ENCODE results near the gene REN. TPM values are rescaled to one million over a fixed set of nuclear protein-coding genes. Genes with fewer than 3 reads are reported as not detected.

REN gene
- total RNA-seq, 2 experiments from 2014 or later: not detected

Other genes starting within 250 kb of the REN start
- 1 to 10 TPM; 1.0 to 1.9 TPM for gene SOX13, start 93.2 kb downstream of the REN start, total RNA-seq
- not detected for gene ETNK2, start 14.3 kb downstream of the REN start, total RNA-seq
- not detected for gene KISS1, start 30.2 kb upstream of the REN start, total RNA-seq
- not detected for gene GOLT1A, start 47.7 kb upstream of the REN start, total RNA-seq
- under 1 TPM; 0.02 to 0.29 TPM for gene PLEKHA6, start 193.6 kb upstream of the REN start, total RNA-seq
- gene PPP1R15B, start 245.5 kb upstream of the REN start, total RNA-seq: 10 to 100 TPM; 75.5 to 81.7 TPM